GM19463 (cell line): ENCODE data around the gene DDR2.

Experiments
- ATAC-seq: cut with Tn5 transposase; IDR thresholded peaks from one replicate; pipeline ENCODE4 v1.9.1; 2021; ENCODE audit warnings: mild to moderate bottlenecking, moderate library complexity; ENCODE audit not compliant: unreplicated experiment

DDR2 gene

GRCh38 chr1:162670928-162671663 lies 38.8 kb downstream of the DDR2 start:
- no peak for ATAC-seq

GRCh38 chr1:162671664-162672410 lies 39.6 kb downstream of the DDR2 start:
- ATAC-seq, result no peak

GRCh38 chr1:162672622-162673260 lies 40.5 kb downstream of the DDR2 start:
- no peak for ATAC-seq

- ATAC-seq, result no peak
Measured at GRCh38 chr1:162674034-162674608, 41.9 kb downstream of the DDR2 start.

GRCh38 chr1:162676087-162676486 lies 43.8 kb downstream of the DDR2 start:
- ATAC-seq, result no peak

GRCh38 chr1:162676750-162677149 lies 44.5 kb downstream of the DDR2 start:
- no peak for ATAC-seq

- no peak for ATAC-seq
Measured at GRCh38 chr1:162677607-162678371, 45.5 kb downstream of the DDR2 start.

GRCh38 chr1:162678439-162678838 lies 46.2 kb downstream of the DDR2 start:
- no peak for ATAC-seq

GRCh38 chr1:162679298-162679697 lies 47.0 kb downstream of the DDR2 start:
- ATAC-seq, result no peak

GRCh38 chr1:162680419-162681121 lies 48.3 kb downstream of the DDR2 start:
- ATAC-seq, result no peak

- no peak for ATAC-seq
Measured at GRCh38 chr1:162681122-162681436, 48.8 kb downstream of the DDR2 start.

- ATAC-seq, result no peak
Measured at GRCh38 chr1:162682013-162682419, 49.8 kb downstream of the DDR2 start.

- ATAC-seq, result no peak
Measured at GRCh38 chr1:162687870-162688269, 55.6 kb downstream of the DDR2 start.

GRCh38 chr1:162688521-162688920 lies 56.3 kb downstream of the DDR2 start:
- no peak for ATAC-seq

GRCh38 chr1:162688931-162689330 lies 56.7 kb downstream of the DDR2 start:
- no peak for ATAC-seq

- no peak for ATAC-seq
Measured at GRCh38 chr1:162689745-162690671, 57.7 kb downstream of the DDR2 start.

GRCh38 chr1:162690672-162691434 lies 58.6 kb downstream of the DDR2 start:
- ATAC-seq, result no peak

GRCh38 chr1:162691999-162692575 lies 59.8 kb downstream of the DDR2 start:
- no peak for ATAC-seq
